GM19193 (cell line): ENCODE data around the gene VEZT.

Experiments used
- POLR2A ChIP-seq: IDR thresholded peaks from 4 replicates; pipeline ENCODE4 v1.6.1; 2011; ENCODE audit not compliant: insufficient read depth, insufficient read length; ENCODE audit errors: extremely low read depth

Gene VEZT

GRCh38 chr12:95322326-95322725, 104.7 kb downstream of the VEZT start:
- no peak for TF ChIP-seq POLR2A

- no peak for TF ChIP-seq POLR2A
Observed at GRCh38 chr12:95323212-95323611, 105.6 kb downstream of the VEZT start.

- TF ChIP-seq POLR2A, result no peak
Observed at GRCh38 chr12:95325501-95325900, 107.9 kb downstream of the VEZT start.

- no peak for TF ChIP-seq POLR2A
Observed at GRCh38 chr12:95326445-95326844, 108.8 kb downstream of the VEZT start.

- TF ChIP-seq POLR2A, result no peak
Observed at GRCh38 chr12:95326855-95327254, 109.2 kb downstream of the VEZT start.

- no peak for TF ChIP-seq POLR2A
Observed at GRCh38 chr12:95328708-95329107, 111.1 kb downstream of the VEZT start.

GRCh38 chr12:95335948-95336347, 118.3 kb downstream of the VEZT start:
- no peak for TF ChIP-seq POLR2A

- no peak for TF ChIP-seq POLR2A
Observed at GRCh38 chr12:95336387-95337067, 118.9 kb downstream of the VEZT start.

GRCh38 chr12:95337146-95337545, 119.5 kb downstream of the VEZT start:
- no peak for TF ChIP-seq POLR2A

GRCh38 chr12:95339086-95339788, 121.6 kb downstream of the VEZT start:
- TF ChIP-seq POLR2A, result no peak

- TF ChIP-seq POLR2A, result no peak
Observed at GRCh38 chr12:95342008-95342407, 124.4 kb downstream of the VEZT start.

- TF ChIP-seq POLR2A, result no peak
Observed at GRCh38 chr12:95343461-95344230, 126.0 kb downstream of the VEZT start.

- TF ChIP-seq POLR2A, result no peak
Observed at GRCh38 chr12:95349291-95349690, 131.7 kb downstream of the VEZT start.

- no peak for TF ChIP-seq POLR2A
Observed at GRCh38 chr12:95351748-95352147, 134.1 kb downstream of the VEZT start.
